ENCODE results near the gene MEA1.

Gene MEA1

GRCh38 chr6:42968126-42968701 is 45.5 kb downstream of the MEA1 start:
- Histone ChIP-seq H3K9me3 (ENCODE audit: control insufficient read depth, low read length) (no peaks in the 10 kb centered on the region), H3K36me3 (ENCODE audit: control insufficient read depth, insufficient read depth, low read length, severe bottlenecking) (peaks cover 25% of the 10 kb centered on the region), H3K9ac (ENCODE audit: low read length) (no peak overlapping the region), H3K27me3 (replicated peaks; ENCODE audit: control insufficient read depth, insufficient read depth, low read length) (no peaks in the 10 kb centered on the region), H3K4me3 (ENCODE audit: low read length) (no peak overlapping the region), H3K4me1 (ENCODE audit: control insufficient read depth, insufficient read depth, low read length) (peaks cover 12% of the 10 kb centered on the region)
- no peak for DNase-seq (ENCODE audit: low read depth)

GRCh38 chr6:42967228-42967627 is 46.5 kb downstream of the MEA1 start:
- H3K4me3 ChIP-seq (ENCODE audit: low read length): no peak overlapping the region
- H3K4me1 ChIP-seq (ENCODE audit: control insufficient read depth, insufficient read depth, low read length): peaks cover 12% of the 10 kb centered on the region
- H3K9me3 ChIP-seq (ENCODE audit: control insufficient read depth, low read length): no peaks in the 10 kb centered on the region
- no peaks in the 10 kb centered on the region for H3K27me3 ChIP-seq (replicated peaks; ENCODE audit: control insufficient read depth, insufficient read depth, low read length)
- H3K9ac ChIP-seq (ENCODE audit: low read length): no peak overlapping the region
- no peak for DNase-seq (ENCODE audit: low read depth)
- peaks cover 25% of the 10 kb centered on the region for H3K36me3 ChIP-seq (ENCODE audit: control insufficient read depth, insufficient read depth, low read length, severe bottlenecking)

GRCh38 chr6:42966571-42966970 is 47.2 kb downstream of the MEA1 start:
- Histone ChIP-seq H3K27me3 (replicated peaks; ENCODE audit: control insufficient read depth, insufficient read depth, low read length) (no peaks in the 10 kb centered on the region), H3K36me3 (ENCODE audit: control insufficient read depth, insufficient read depth, low read length, severe bottlenecking) (peaks cover 28% of the 10 kb centered on the region), H3K9me3 (ENCODE audit: control insufficient read depth, low read length) (no peaks in the 10 kb centered on the region), H3K4me1 (ENCODE audit: control insufficient read depth, insufficient read depth, low read length) (peaks cover 11% of the 10 kb centered on the region), H3K4me3 (ENCODE audit: low read length) (no peak overlapping the region), H3K9ac (ENCODE audit: low read length) (no peak overlapping the region)
- DNase-seq (ENCODE audit: low read depth): no peak

- no peak overlapping the region for H3K4me3 ChIP-seq (ENCODE audit: low read length)
- H3K36me3 ChIP-seq (ENCODE audit: control insufficient read depth, insufficient read depth, low read length, severe bottlenecking): peaks cover 28% of the 10 kb centered on the region
- H3K9me3 ChIP-seq (ENCODE audit: control insufficient read depth, low read length): no peaks in the 10 kb centered on the region
- peaks cover 11% of the 10 kb centered on the region for H3K4me1 ChIP-seq (ENCODE audit: control insufficient read depth, insufficient read depth, low read length)
- no peaks in the 10 kb centered on the region for H3K27me3 ChIP-seq (replicated peaks; ENCODE audit: control insufficient read depth, insufficient read depth, low read length)
- H3K9ac ChIP-seq (ENCODE audit: low read length): no peak overlapping the region
- DNase-seq (ENCODE audit: low read depth): peak; percentile 32
Measured at GRCh38 chr6:42963855-42964605, 49.7 kb downstream of the MEA1 start.

- Histone ChIP-seq H3K4me3 (ENCODE audit: low read length) (no peak overlapping the region), H3K4me1 (ENCODE audit: control insufficient read depth, insufficient read depth, low read length) (peaks cover 11% of the 10 kb centered on the region), H3K27me3 (replicated peaks; ENCODE audit: control insufficient read depth, insufficient read depth, low read length) (no peaks in the 10 kb centered on the region), H3K36me3 (ENCODE audit: control insufficient read depth, insufficient read depth, low read length, severe bottlenecking) (peaks cover 24% of the 10 kb centered on the region), H3K9me3 (ENCODE audit: control insufficient read depth, low read length) (no peaks in the 10 kb centered on the region), H3K9ac (ENCODE audit: low read length) (no peak overlapping the region)
- no peak for DNase-seq (ENCODE audit: low read depth)
Measured at GRCh38 chr6:42963179-42963854, 50.4 kb downstream of the MEA1 start.

GRCh38 chr6:42962502-42963178 is 51.1 kb downstream of the MEA1 start:
- no peak overlapping the region for H3K4me3 ChIP-seq (ENCODE audit: low read length)
- H3K36me3 ChIP-seq (ENCODE audit: control insufficient read depth, insufficient read depth, low read length, severe bottlenecking): peaks cover 24% of the 10 kb centered on the region
- DNase-seq (ENCODE audit: low read depth): no peak
- H3K27me3 ChIP-seq (replicated peaks; ENCODE audit: control insufficient read depth, insufficient read depth, low read length): no peaks in the 10 kb centered on the region
- peaks cover 11% of the 10 kb centered on the region for H3K4me1 ChIP-seq (ENCODE audit: control insufficient read depth, insufficient read depth, low read length)
- H3K9ac ChIP-seq (ENCODE audit: low read length): no peak overlapping the region
- H3K9me3 ChIP-seq (ENCODE audit: control insufficient read depth, low read length): no peaks in the 10 kb centered on the region

- Histone ChIP-seq H3K9me3 (ENCODE audit: control insufficient read depth, low read length) (no peaks in the 10 kb centered on the region), H3K36me3 (ENCODE audit: control insufficient read depth, insufficient read depth, low read length, severe bottlenecking) (peaks cover 19% of the 10 kb centered on the region), H3K4me3 (ENCODE audit: low read length) (no peak overlapping the region), H3K9ac (ENCODE audit: low read length) (no peak overlapping the region), H3K4me1 (ENCODE audit: control insufficient read depth, insufficient read depth, low read length) (peaks cover 11% of the 10 kb centered on the region), H3K27me3 (replicated peaks; ENCODE audit: control insufficient read depth, insufficient read depth, low read length) (no peaks in the 10 kb centered on the region)
- DNase-seq (ENCODE audit: low read depth): no peak
Measured at GRCh38 chr6:42962096-42962495, 51.6 kb downstream of the MEA1 start.
